CD14-positive monocyte (primary cell): ENCODE results near the gene CLIP4. TPM values are rescaled to one million over a fixed set of nuclear protein-coding genes. Genes with fewer than 3 reads are reported as not detected.

Source experiments
- DNase-seq, 3 donors: peaks; one replicate each; pipeline ENCODE4 v3.0.0-alpha.2; 2011 to 2022
- H2AFZ ChIP-seq: 2 replicates; pipeline ENCODE4 v1.6.0; 2012; ENCODE audit warnings: mild to moderate bottlenecking, low read depth, low read length, inconsistent platforms; ENCODE audit not compliant: insufficient read depth, poor library complexity, severe bottlenecking
- H3K27ac ChIP-seq, 2 donors: 1 replicate in 1 of 2; 2 replicates in 1 of 2; pipeline ENCODE4 v1.5.1; 2012 to 2013; ENCODE audit warnings: low read length in 2 of 2, control low read depth in 1 of 2, inconsistent platforms in 1 of 2, low read depth in 1 of 2, mild to moderate bottlenecking in 1 of 2
- H3K27me3 ChIP-seq, 2 donors: one replicate each; pipeline versions ENCODE4 v1.6.0 to v1.6.1; 2011 to 2013; ENCODE audit warnings: low read length in 2 of 2; ENCODE audit not compliant: control insufficient read depth in 2 of 2, insufficient read depth in 2 of 2
- H3K36me3 ChIP-seq, 2 donors: replicated peaks in 1 of 2; 1 replicate in 1 of 2; 2 replicates in 1 of 2; pipeline versions ENCODE4 v1.5.1 to v1.6.1; 2012 to 2013; ENCODE audit warnings: low read length in 2 of 2, control low read depth in 1 of 2, inconsistent platforms in 1 of 2, mild to moderate bottlenecking in 1 of 2; ENCODE audit not compliant: insufficient read depth in 2 of 2, control insufficient read depth in 1 of 2
- H3K4me1 ChIP-seq, 2 donors: 1 replicate in 1 of 2; 2 replicates in 1 of 2; pipeline versions ENCODE4 v1.5.1 to v1.6.1; 2012 to 2013; ENCODE audit warnings: low read length in 2 of 2, control low read depth in 1 of 2, inconsistent platforms in 1 of 2, mild to moderate bottlenecking in 1 of 2, moderate library complexity in 1 of 2; ENCODE audit not compliant: insufficient read depth in 2 of 2, control insufficient read depth in 1 of 2
- H3K4me2 ChIP-seq: replicated peaks from 2 replicates; pipeline ENCODE3; 2012; ENCODE audit warnings: low read length, moderate library complexity, mild to moderate bottlenecking; ENCODE audit not compliant: poor library complexity, severe bottlenecking; ENCODE audit errors: extremely low read depth
- H3K4me3 ChIP-seq, 3 experiments: fragments of 200-600 bp in 1 of 3; sonication (generic) in 1 of 3; replicated peaks in 1 of 3; 1 replicate in 2 of 3; 2 replicates in 1 of 3; pipeline ENCODE4 v1.5.1; 2011 to 2013; ENCODE audit warnings: low read length in 3 of 3, mild to moderate bottlenecking in 3 of 3, control low read depth in 2 of 3, low read depth in 2 of 3, inconsistent platforms in 1 of 3, moderate library complexity in 1 of 3
- H3K79me2 ChIP-seq: 2 replicates; pipeline ENCODE4 v1.6.0; 2012; ENCODE audit warnings: mild to moderate bottlenecking, control low read depth, inconsistent platforms, low read length, moderate library complexity; ENCODE audit not compliant: insufficient read depth
- H3K9ac ChIP-seq: 2 replicates; pipeline ENCODE4 v1.6.0; 2017; ENCODE audit warnings: low read length, mild to moderate bottlenecking; ENCODE audit not compliant: insufficient read depth, poor library complexity, severe bottlenecking
- H3K9me3 ChIP-seq, 2 donors: replicated peaks in 1 of 2; 1 replicate in 1 of 2; 2 replicates in 1 of 2; pipeline versions ENCODE4 v1.5.1 to v1.6.1; 2012 to 2013; ENCODE audit warnings: low read length in 2 of 2, control low read depth in 1 of 2; ENCODE audit not compliant: control insufficient read depth in 1 of 2, insufficient read depth in 1 of 2
- H4K20me1 ChIP-seq: 2 replicates; pipeline ENCODE4 v1.6.0; 2012; ENCODE audit warnings: mild to moderate bottlenecking, low read length, control low read depth, moderate library complexity; ENCODE audit not compliant: insufficient read depth
- H3K27ac Mint-ChIP-seq, 7 donors: one replicate each; pipeline ENCODE4 v1.8.0; 2020; ENCODE audit warnings: mild to moderate bottlenecking in 7 of 7, mixed read lengths in 7 of 7, moderate library complexity in 6 of 7, inconsistent platforms in 2 of 7
- H3K27me3 Mint-ChIP-seq, 3 donors: one replicate each; pipeline ENCODE4 v1.8.0; 2021 to 2022; ENCODE audit warnings: low read depth in 3 of 3, mild to moderate bottlenecking in 3 of 3, mixed read lengths in 3 of 3, moderate library complexity in 3 of 3, inconsistent platforms in 1 of 3
- H3K36me3 Mint-ChIP-seq, 2 donors: one replicate each; pipeline ENCODE4 v1.8.0; 2020; ENCODE audit warnings: mixed read lengths in 2 of 2, inconsistent platforms in 1 of 2, mild to moderate bottlenecking in 1 of 2
- H3K4me1 Mint-ChIP-seq: one replicate; pipeline ENCODE4 v1.8.0; 2020; ENCODE audit warnings: mild to moderate bottlenecking, mixed read lengths
- H3K4me3 Mint-ChIP-seq, 2 donors: one replicate each; pipeline ENCODE4 v1.8.0; 2020; ENCODE audit warnings: mild to moderate bottlenecking in 2 of 2, mixed read lengths in 2 of 2, moderate library complexity in 1 of 2
- H3K9me3 Mint-ChIP-seq, 7 donors: one replicate each; pipeline ENCODE4 v1.8.0; 2020 to 2022; ENCODE audit warnings: mixed read lengths in 7 of 7, mild to moderate bottlenecking in 6 of 7, moderate library complexity in 6 of 7, inconsistent platforms in 2 of 7
- WGBS: methylation state at CpG from one replicate; pipeline ENCODE4 v1.1.5; 2013; ENCODE audit warnings: missing lambda C conversion rate; ENCODE audit not compliant: insufficient coverage; 5-methylcytosine and 5-hydroxymethylcytosine counted together
- intact Hi-C, 2 donors: fragments of 100-400 bp; cut with micrococcal nuclease; formaldehyde crosslinking; loops; one replicate each; pipeline versions ENCODE4 v1.15.0 to v1.15.1; 2023
- polyA plus RNA-seq, 3 donors: library from polyadenylated mRNA; depleted of rRNA in 1 of 3; unstranded in 2 of 3; stranded (reverse) in 1 of 3; fragments of 300-500 nt in 2 of 3; fragments of >200 nt in 1 of 3; fragmentation: Illumina TruSeq in 2 of 3; gene quantifications; 1 replicate in 2 of 3; 2 replicates in 1 of 3; pipeline ENCODE4 v1.2.3, GENCODE V29; 2012 to 2021
- TF ChIP-seq, protein P1 (sequence below): fragments of 200-600 bp; IDR thresholded peaks from one replicate; pipeline ENCODE4 v1.8.0; 2022; ENCODE audit warnings: antibody characterized with exemption, mild to moderate bottlenecking

CLIP4 gene
- polyA plus RNA-seq, 3 donors, result 19.6 to 29.8 (median 21.7) TPM

DNA sequence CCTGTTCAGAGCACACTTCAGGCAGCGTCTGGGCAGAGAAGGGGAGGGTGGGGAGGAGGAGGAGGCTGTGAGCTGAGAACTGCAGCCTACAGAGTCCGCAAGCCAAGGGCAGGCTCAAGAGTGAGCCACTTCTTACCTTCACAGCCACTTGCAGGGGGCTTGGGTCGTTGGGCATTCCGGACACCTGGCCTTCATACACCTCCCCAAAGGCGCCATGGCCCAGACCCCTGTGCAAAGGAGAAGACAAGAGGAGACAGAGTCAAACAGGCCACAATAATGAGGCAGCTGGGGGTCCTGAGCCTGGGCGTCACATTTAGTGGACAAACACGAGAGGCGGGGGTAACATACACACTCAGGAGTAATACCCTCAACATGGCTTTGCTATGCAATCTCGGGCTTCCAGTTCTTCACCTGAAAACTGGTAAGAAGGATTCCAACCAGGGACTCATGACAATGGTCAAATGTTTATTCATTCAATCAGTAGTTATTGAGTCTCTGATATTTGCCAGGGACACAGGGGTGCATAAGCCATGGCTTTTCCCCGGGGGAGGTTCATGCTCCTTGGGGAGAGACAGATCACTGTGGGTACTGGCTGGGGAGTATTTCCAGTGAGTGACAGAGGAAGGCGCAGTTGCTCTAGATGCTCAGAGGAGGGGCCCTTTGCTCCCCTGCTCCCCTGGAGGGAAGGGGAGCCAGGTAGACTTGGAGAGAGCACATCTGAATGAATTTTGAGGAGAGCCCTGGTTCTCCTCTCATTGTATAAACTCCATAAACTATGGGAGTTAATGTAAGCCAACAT lies 107.4 kb downstream of the CLIP4 start:
- DNase-seq, result no peak
- no peak overlapping the region for H3K9ac ChIP-seq
- no peaks in the 10 kb centered on the region for H4K20me1 ChIP-seq
- H3K9me3 Mint-ChIP-seq, result no peaks in the 10 kb centered on the region
- H3K27ac ChIP-seq, result no peak overlapping the region
- WGBS, result 100% methylated on average over 5 of the region's 11 CpGs
- no peaks in the 10 kb centered on the region for H3K79me2 ChIP-seq
- H3K27me3 Mint-ChIP-seq, result peaks cover 13 to 43% (median 23%) of the 10 kb centered on the region in 3 donors
- no peak overlapping the region for H2AFZ ChIP-seq
- peaks cover 11 to 16% of the 10 kb centered on the region in 2 donors for H3K4me1 ChIP-seq
- no peaks in the 10 kb centered on the region for H3K9me3 ChIP-seq
- no peak overlapping the region for H3K27ac Mint-ChIP-seq
- peak overlapping the region in 1 of 2 donors; percentile 35 for H3K4me3 Mint-ChIP-seq
- intact Hi-C loops, result no loop called here
- H3K4me3 ChIP-seq, result no peak overlapping the region
- H3K36me3 Mint-ChIP-seq, result no peaks in the 10 kb centered on the region
- no peaks in the 10 kb centered on the region for H3K36me3 ChIP-seq
- H3K27me3 ChIP-seq, result peaks cover 0 to 18% of the 10 kb centered on the region in 2 donors
- no peak overlapping the region for H3K4me2 ChIP-seq
- H3K4me1 Mint-ChIP-seq, result peaks cover 10% of the 10 kb centered on the region
- TF ChIP-seq, protein P1, sequence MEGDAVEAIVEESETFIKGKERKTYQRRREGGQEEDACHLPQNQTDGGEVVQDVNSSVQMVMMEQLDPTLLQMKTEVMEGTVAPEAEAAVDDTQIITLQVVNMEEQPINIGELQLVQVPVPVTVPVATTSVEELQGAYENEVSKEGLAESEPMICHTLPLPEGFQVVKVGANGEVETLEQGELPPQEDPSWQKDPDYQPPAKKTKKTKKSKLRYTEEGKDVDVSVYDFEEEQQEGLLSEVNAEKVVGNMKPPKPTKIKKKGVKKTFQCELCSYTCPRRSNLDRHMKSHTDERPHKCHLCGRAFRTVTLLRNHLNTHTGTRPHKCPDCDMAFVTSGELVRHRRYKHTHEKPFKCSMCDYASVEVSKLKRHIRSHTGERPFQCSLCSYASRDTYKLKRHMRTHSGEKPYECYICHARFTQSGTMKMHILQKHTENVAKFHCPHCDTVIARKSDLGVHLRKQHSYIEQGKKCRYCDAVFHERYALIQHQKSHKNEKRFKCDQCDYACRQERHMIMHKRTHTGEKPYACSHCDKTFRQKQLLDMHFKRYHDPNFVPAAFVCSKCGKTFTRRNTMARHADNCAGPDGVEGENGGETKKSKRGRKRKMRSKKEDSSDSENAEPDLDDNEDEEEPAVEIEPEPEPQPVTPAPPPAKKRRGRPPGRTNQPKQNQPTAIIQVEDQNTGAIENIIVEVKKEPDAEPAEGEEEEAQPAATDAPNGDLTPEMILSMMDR, result no peak

DNA sequence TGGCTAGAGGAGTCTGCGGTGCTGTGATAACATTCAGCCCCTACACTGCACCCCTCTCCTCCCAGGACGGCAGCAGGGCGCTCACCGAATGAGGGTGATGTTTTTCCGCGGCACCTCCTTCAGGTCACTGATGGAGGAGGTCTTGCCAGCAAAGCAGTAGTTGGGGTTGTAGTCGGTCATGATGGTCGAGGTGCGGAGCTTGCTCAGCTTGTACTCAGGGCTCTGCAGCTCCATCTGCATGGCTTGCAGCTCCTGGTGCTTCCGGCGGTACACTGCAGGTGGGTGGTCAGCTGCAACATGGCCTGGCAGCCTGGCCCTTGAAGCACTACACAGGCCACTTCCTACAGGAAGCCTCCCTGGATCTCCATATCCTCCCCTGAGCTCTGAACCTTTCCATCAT lies 108.0 kb downstream of the CLIP4 start:
- H3K9ac ChIP-seq, result no peak overlapping the region
- H3K4me2 ChIP-seq, result no peak overlapping the region
- TF ChIP-seq, protein P1, result no peak
- no peaks in the 10 kb centered on the region for H4K20me1 ChIP-seq
- H3K27me3 Mint-ChIP-seq, result peaks cover 16 to 45% (median 23%) of the 10 kb centered on the region in 3 donors
- H3K9me3 ChIP-seq, result no peaks in the 10 kb centered on the region
- H3K4me1 Mint-ChIP-seq, result peaks cover 10% of the 10 kb centered on the region
- H2AFZ ChIP-seq, result no peak overlapping the region
- H3K27me3 ChIP-seq, result peaks cover 0 to 18% of the 10 kb centered on the region in 2 donors
- no peaks in the 10 kb centered on the region for H3K36me3 ChIP-seq
- no peaks in the 10 kb centered on the region for H3K36me3 Mint-ChIP-seq
- H3K4me1 ChIP-seq, result peaks cover 11 to 16% of the 10 kb centered on the region in 2 donors
- 87% methylated on average over 5 of the region's 11 CpGs for WGBS
- H3K27ac ChIP-seq, result no peak overlapping the region
- no peak for DNase-seq
- no peak overlapping the region for H3K27ac Mint-ChIP-seq
- intact Hi-C loops, result no loop called here
- H3K4me3 ChIP-seq, result no peak overlapping the region
- no peaks in the 10 kb centered on the region for H3K79me2 ChIP-seq
- no peaks in the 10 kb centered on the region for H3K9me3 Mint-ChIP-seq
- H3K4me3 Mint-ChIP-seq, result no peak overlapping the region
